Esophagus muscularis mucosa (tissue), 3 donors: ENCODE measurements around the gene MFRP.

ENCODE experiments used
- CTCF ChIP-seq, 3 experiments: fragments of 200-600 bp in 2 of 3; fragments of 450-650 bp in 1 of 3; sonication (generic) in 2 of 3; IDR thresholded peaks; one replicate each; pipeline ENCODE4 v1.5.1; 2017 to 2019; ENCODE audit warnings: antibody characterized with exemption in 3 of 3, mild to moderate bottlenecking in 2 of 3, moderate library complexity in 1 of 3
- POLR2AphosphoS5 ChIP-seq, 2 donors: sonication (generic); formaldehyde crosslinking; IDR thresholded peaks; one replicate each; pipeline ENCODE4 v1.6.1; 2017; ENCODE audit warnings: antibody characterized with exemption in 2 of 2

- TF ChIP-seq POLR2AphosphoS5 (IDR thresholded peaks at IDR 0.05) = peak; percentile 39 to 47
- TF ChIP-seq CTCF (IDR thresholded peaks at IDR 0.05) = peak; percentile 69 to 96 (median 93)
Observed at GRCh38 chr11:119356349-119357031, 10.0 kb upstream of the MFRP start.
